Measurements from ENCODE around the gene CACHD1. TPM values are rescaled to one million over a fixed set of nuclear protein-coding genes. Genes with fewer than 3 reads are reported as not detected.

The CACHD1 gene
- total RNA-seq, 2 donors from 2014 or later: 8.6 to 12.9 TPM

DNA sequence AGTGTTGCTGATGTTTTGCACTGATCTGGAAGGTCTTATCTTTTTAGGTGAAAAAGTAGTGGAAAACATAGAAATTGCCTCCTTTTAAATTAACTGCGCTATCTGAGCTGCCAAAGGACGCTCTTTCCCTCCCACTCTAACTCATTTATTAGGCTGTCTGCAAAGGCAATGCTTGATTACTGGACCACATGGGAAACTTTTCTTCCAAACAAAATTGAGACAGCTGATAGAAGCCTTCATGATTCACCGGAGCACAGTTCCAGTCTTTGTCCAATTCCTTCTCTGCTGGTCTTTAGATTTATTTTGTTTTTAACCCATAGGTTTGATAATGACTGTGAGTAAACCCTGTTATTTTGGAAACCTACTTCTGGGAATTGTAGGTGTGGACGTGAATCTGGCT, 181.9 kb downstream of the CACHD1 start:
- intact Hi-C loops (cut with DNase I): no loop called here
- ATAC-seq (no peak), DNase-seq (no peak)
- Histone ChIP-seq H3K9me3 (no peaks in the 10 kb centered on the region), H3K27me3 (no peaks in the 10 kb centered on the region), H3K4me3 (no peak overlapping the region), H3K36me3 (replicated peaks in 1 of 2; ENCODE audit: insufficient read depth in 1 of 2, low read depth in 2 of 2) (peaks cover 0 to 5% of the 10 kb centered on the region in 2 donors), H3K27ac (no peak overlapping the region), H3K4me1 (no peaks in the 10 kb centered on the region)
- no peak for TF ChIP-seq POLR2A (IDR thresholded peaks at IDR 0.05)
- TF ChIP-seq, protein P1, sequence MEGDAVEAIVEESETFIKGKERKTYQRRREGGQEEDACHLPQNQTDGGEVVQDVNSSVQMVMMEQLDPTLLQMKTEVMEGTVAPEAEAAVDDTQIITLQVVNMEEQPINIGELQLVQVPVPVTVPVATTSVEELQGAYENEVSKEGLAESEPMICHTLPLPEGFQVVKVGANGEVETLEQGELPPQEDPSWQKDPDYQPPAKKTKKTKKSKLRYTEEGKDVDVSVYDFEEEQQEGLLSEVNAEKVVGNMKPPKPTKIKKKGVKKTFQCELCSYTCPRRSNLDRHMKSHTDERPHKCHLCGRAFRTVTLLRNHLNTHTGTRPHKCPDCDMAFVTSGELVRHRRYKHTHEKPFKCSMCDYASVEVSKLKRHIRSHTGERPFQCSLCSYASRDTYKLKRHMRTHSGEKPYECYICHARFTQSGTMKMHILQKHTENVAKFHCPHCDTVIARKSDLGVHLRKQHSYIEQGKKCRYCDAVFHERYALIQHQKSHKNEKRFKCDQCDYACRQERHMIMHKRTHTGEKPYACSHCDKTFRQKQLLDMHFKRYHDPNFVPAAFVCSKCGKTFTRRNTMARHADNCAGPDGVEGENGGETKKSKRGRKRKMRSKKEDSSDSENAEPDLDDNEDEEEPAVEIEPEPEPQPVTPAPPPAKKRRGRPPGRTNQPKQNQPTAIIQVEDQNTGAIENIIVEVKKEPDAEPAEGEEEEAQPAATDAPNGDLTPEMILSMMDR (IDR thresholded peaks at IDR 0.05): no peak
- 93 to 96% methylated on average over 4 of the region's 4 CpGs for whole genome bisulfite sequencing, 2 donors

DNA sequence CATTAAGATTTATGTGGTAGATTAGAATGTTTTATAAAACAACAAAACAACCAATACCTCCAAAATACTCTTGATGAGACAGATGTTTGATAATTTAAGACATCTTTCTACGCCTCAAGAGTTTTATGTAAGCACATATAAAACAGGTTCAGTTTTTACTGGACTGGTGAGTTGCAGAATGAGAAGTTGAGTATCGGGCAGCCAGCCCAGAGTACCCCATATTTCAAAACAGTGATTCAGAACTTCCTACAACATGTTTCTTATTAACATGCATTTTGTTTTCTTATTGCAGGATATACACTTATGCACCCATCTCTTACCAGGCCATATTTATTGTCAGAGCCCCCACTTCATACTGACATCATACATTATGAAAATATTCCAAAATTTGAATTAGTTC, 183.5 kb downstream of the CACHD1 start:
- WGBS, 2 donors: 87 to 93% methylated on average over 2 of the region's 2 CpGs
- Histone ChIP-seq H3K4me3 (no peak overlapping the region), H3K27me3 (no peaks in the 10 kb centered on the region), H3K4me1 (no peaks in the 10 kb centered on the region), H3K27ac (no peak overlapping the region), H3K36me3 (replicated peaks in 1 of 2; ENCODE audit: insufficient read depth in 1 of 2, low read depth in 2 of 2) (peaks cover 0 to 5% of the 10 kb centered on the region in 2 donors), H3K9me3 (no peaks in the 10 kb centered on the region)
- TF ChIP-seq, protein P1 (IDR thresholded peaks at IDR 0.05): no peak
- no peak for TF ChIP-seq POLR2A (IDR thresholded peaks at IDR 0.05)
- no peak for DNase-seq
- intact Hi-C loops (cut with DNase I): no loop called here
- ATAC-seq: no peak

DNA sequence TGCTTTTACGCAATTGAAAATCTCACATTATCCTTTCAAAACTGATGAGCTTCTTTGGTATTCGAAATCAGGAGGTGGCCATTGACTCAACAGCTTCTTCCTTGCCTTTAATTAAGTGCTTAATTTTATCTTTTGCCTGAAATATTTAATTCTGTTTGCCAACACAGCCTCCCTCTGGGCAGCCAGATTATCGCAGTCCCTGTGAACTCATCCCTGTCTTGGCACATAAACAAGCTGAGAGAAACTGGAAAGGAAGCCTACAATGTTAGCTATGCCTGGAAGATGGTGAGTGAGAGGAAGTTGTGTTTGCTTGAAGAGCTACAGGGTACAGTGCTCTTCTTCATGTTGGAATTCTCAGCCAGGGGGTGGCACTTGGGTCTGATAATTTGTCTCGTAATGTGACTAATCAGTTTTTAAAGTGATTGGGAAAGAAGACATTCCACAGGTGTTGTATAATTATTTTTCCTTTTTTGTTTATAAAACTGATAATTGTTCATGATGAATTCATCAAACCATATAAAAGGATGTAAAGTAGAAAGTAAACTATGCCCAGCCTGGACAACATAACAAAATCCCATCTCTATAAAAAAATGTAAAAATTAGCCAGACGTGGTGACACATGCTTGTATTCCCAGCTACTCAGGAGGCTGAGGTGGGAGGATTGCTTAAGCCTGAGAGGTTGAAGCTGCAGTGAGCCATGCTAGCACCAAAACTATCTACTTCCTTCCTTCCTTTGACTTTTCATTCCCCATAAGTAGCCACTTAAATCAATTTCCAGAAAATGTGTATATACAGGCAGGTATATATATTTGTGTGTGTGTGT, 184.8 kb downstream of the CACHD1 start:
- Histone ChIP-seq H3K27me3 (no peaks in the 10 kb centered on the region), H3K4me3 (no peak overlapping the region), H3K27ac (no peak overlapping the region), H3K4me1 (no peaks in the 10 kb centered on the region), H3K9me3 (no peaks in the 10 kb centered on the region), H3K36me3 (replicated peaks in 1 of 2; ENCODE audit: insufficient read depth in 1 of 2, low read depth in 2 of 2) (peaks cover 0 to 5% of the 10 kb centered on the region in 2 donors)
- ATAC-seq (no peak), DNase-seq (no peak)
- intact Hi-C loops (cut with DNase I): no loop called here
- TF ChIP-seq, protein P1 (IDR thresholded peaks at IDR 0.05): peak in 3 of 7 experiments; percentile 30 to 36 (median 30)
- no peak for TF ChIP-seq POLR2A (IDR thresholded peaks at IDR 0.05)
- WGBS, 2 donors: 68 to 85% methylated on average over 5 of the region's 5 CpGs

DNA sequence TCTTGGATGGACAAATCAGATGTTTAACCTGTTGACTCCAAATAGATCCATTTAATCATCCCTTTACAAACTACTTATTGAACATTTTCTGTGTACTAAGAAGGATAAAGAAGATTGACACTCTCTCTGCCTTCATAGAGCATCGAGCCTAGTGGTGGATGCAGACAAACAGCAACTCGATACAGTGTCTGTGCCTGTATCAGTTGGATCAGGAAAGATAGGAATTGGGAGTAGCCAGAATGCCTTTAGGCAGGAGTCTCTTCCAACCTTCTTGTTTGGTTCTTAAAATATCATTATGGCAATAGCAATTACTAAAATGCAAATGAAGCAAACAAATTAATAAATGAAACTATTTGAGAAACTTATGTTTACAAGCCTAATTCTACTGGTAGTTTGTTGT, 185.9 kb downstream of the CACHD1 start:
- intact Hi-C loops (cut with DNase I): no loop called here
- Histone ChIP-seq H3K27ac (no peak overlapping the region), H3K4me3 (no peak overlapping the region), H3K9me3 (no peaks in the 10 kb centered on the region), H3K4me1 (no peaks in the 10 kb centered on the region), H3K36me3 (replicated peaks in 1 of 2; ENCODE audit: insufficient read depth in 1 of 2, low read depth in 2 of 2) (peaks cover 0 to 5% of the 10 kb centered on the region in 2 donors), H3K27me3 (no peaks in the 10 kb centered on the region)
- no peak for DNase-seq
- TF ChIP-seq, protein P1 (IDR thresholded peaks at IDR 0.05): no peak
- no peak for TF ChIP-seq POLR2A (IDR thresholded peaks at IDR 0.05)
- WGBS, 2 donors: 65 to 79% methylated on average over 2 of the region's 2 CpGs
- ATAC-seq: no peak

Data from body of pancreas (tissue), 4 donors.